SIG-M5 (cell line): ENCODE results near the gene ANXA2R.
"Not testable (repeated sequence)": the region's sequence is repeated elsewhere in the genome, so short reads cannot be mapped to it uniquely, and the experiment has no call there.

Source experiments
- DNase-seq: peaks from one replicate; lab custom pipeline; 2025; lab: John Stamatoyannopoulos, UW

Gene ANXA2R

GRCh38 chr5:43040287-43041098, at the start of gene ANXA2R:
TSS of gene ANXA2R (minus strand) at chr5:43040319. CDS start at chr5:43040046, 273 bp downstream.
- peak; percentile 86 for DNase-seq

- DNase-seq, result not testable (repeated sequence)
Measured at GRCh38 chr5:43086118-43086908, 46.2 kb upstream of the ANXA2R start.

- DNase-seq, result no peak
Measured at GRCh38 chr5:43085453-43085852, 45.3 kb upstream of the ANXA2R start.

GRCh38 chr5:43084468-43084867, 44.3 kb upstream of the ANXA2R start:
- DNase-seq, result not testable (repeated sequence)

- not testable (repeated sequence) for DNase-seq
Measured at GRCh38 chr5:43081345-43081744, 41.2 kb upstream of the ANXA2R start.

GRCh38 chr5:43078956-43079355, 38.8 kb upstream of the ANXA2R start:
- DNase-seq, result no peak

GRCh38 chr5:43077446-43078191, 37.5 kb upstream of the ANXA2R start:
- not testable (repeated sequence) for DNase-seq

- DNase-seq, result no peak
Measured at GRCh38 chr5:43075319-43076293, 35.5 kb upstream of the ANXA2R start.

- no peak for DNase-seq
Measured at GRCh38 chr5:43074987-43075318, 34.8 kb upstream of the ANXA2R start.

GRCh38 chr5:43073597-43074546, 33.8 kb upstream of the ANXA2R start:
- no peak for DNase-seq

GRCh38 chr5:43069401-43069720, 29.2 kb upstream of the ANXA2R start:
- DNase-seq, result not testable (repeated sequence)

- no peak for DNase-seq
Measured at GRCh38 chr5:43068037-43068436, 27.9 kb upstream of the ANXA2R start.

- peak; percentile 33 for DNase-seq
Measured at GRCh38 chr5:43066799-43067741, 27.0 kb upstream of the ANXA2R start.

GRCh38 chr5:43065948-43066798, 26.1 kb upstream of the ANXA2R start:
- DNase-seq, result peak; percentile 12

- no peak for DNase-seq
Measured at GRCh38 chr5:43065387-43065947, 25.3 kb upstream of the ANXA2R start.

- DNase-seq, result no peak
Measured at GRCh38 chr5:43063721-43064171, 23.6 kb upstream of the ANXA2R start.

GRCh38 chr5:43061352-43062075, 21.4 kb upstream of the ANXA2R start:
- DNase-seq, result no peak
